Fibroblast of skin of right biceps (primary cell): ENCODE data around the gene APP.

ENCODE experiments used
- DNase-seq: peaks from one replicate; pipeline ENCODE4 v3.0.0-alpha.2; 2013

Gene APP

GRCh38 chr21:26170471-26171257, at the start of gene APP:
APP (minus strand) TSS chr21:26170770; CDS start chr21:26170620, 150 bp downstream.
- peak; percentile 82 for DNase-seq

GRCh38 chr21:26212220-26212619, 41.6 kb upstream of the APP start:
- DNase-seq = no peak

- no peak for DNase-seq
Measured at GRCh38 chr21:26210614-26211013, 40.0 kb upstream of the APP start.

- DNase-seq = no peak
Measured at GRCh38 chr21:26207021-26207420, 36.5 kb upstream of the APP start.

- peak; percentile 84 for DNase-seq
Measured at GRCh38 chr21:26199456-26199855, 28.9 kb upstream of the APP start.

- no peak for DNase-seq
Measured at GRCh38 chr21:26195708-26196107, 25.1 kb upstream of the APP start.

GRCh38 chr21:26194811-26195251, 24.3 kb upstream of the APP start:
- peak; percentile 79 for DNase-seq

- no peak for DNase-seq
Measured at GRCh38 chr21:26194326-26194725, 23.8 kb upstream of the APP start.

GRCh38 chr21:26191609-26192008, 21.0 kb upstream of the APP start:
- DNase-seq = no peak

GRCh38 chr21:26188422-26188821, 17.9 kb upstream of the APP start:
- no peak for DNase-seq

GRCh38 chr21:26185446-26185845, 14.9 kb upstream of the APP start:
- DNase-seq = no peak

GRCh38 chr21:26185021-26185420, 14.5 kb upstream of the APP start:
- peak; percentile 14 for DNase-seq

GRCh38 chr21:26179501-26179900, 8.9 kb upstream of the APP start:
- peak; percentile 9 for DNase-seq

GRCh38 chr21:26177746-26178426, 7.3 kb upstream of the APP start:
- peak; percentile 15 for DNase-seq

GRCh38 chr21:26177187-26177586, 6.6 kb upstream of the APP start:
- peak; percentile 16 for DNase-seq

- DNase-seq = no peak
Measured at GRCh38 chr21:26171258-26172100, 909 bp upstream of the APP start.

GRCh38 chr21:26169611-26170470, 729 bp downstream of the APP start:
- DNase-seq = peak; percentile 75

- DNase-seq = peak; percentile 66
Measured at GRCh38 chr21:26169061-26169610, 1.4 kb downstream of the APP start.

- DNase-seq = no peak
Measured at GRCh38 chr21:26168371-26168770, 2.2 kb downstream of the APP start.

GRCh38 chr21:26167593-26167992, 3.0 kb downstream of the APP start:
- DNase-seq = no peak

- no peak for DNase-seq
Measured at GRCh38 chr21:26165331-26165730, 5.2 kb downstream of the APP start.

- no peak for DNase-seq
Measured at GRCh38 chr21:26164311-26164710, 6.3 kb downstream of the APP start.
